HCT116 (cell line): ENCODE measurements around the gene DRAM1.

Experiments
- ATF3 ChIP-seq: IDR thresholded peaks from 2 replicates; pipeline ENCODE4 v1.6.1; 2012
- CEBPB ChIP-seq: IDR thresholded peaks from 2 replicates; pipeline ENCODE4 v1.6.1; 2012; ENCODE audit warnings: low read depth
- EZH2phosphoT487 ChIP-seq: fragments of 200-600 bp; IDR thresholded peaks from 2 replicates; pipeline ENCODE4 v1.6.1; 2018; ENCODE audit warnings: antibody characterized with exemption, borderline replicate concordance
- FOSL1 ChIP-seq: IDR thresholded peaks from 2 replicates; pipeline ENCODE4 v1.6.1; 2012; ENCODE audit warnings: low read depth
- JUND ChIP-seq: IDR thresholded peaks from 2 replicates; pipeline ENCODE4 v1.6.1; 2012
- MAX ChIP-seq: IDR thresholded peaks from 2 replicates; pipeline ENCODE4 v1.6.1; 2012
- POLR2A ChIP-seq: IDR thresholded peaks from 2 replicates; pipeline ENCODE4 v1.7.0; 2011; ENCODE audit warnings: borderline replicate concordance; ENCODE audit not compliant: insufficient read depth, insufficient read length; ENCODE audit errors: extremely low read depth
- POLR2AphosphoS5 ChIP-seq: IDR thresholded peaks from 2 replicates; pipeline ENCODE4 v1.6.1; 2011; ENCODE audit warnings: mild to moderate bottlenecking, low read depth, low read length, moderate library complexity
- RAD21 ChIP-seq: IDR thresholded peaks from 2 replicates; pipeline ENCODE4 v1.6.1; 2012; ENCODE audit warnings: low read depth, mild to moderate bottlenecking
- REST ChIP-seq: IDR thresholded peaks from 2 replicates; pipeline ENCODE4 v1.6.1; 2012; ENCODE audit warnings: low read depth
- SP1 ChIP-seq: IDR thresholded peaks from 2 replicates; pipeline ENCODE4 v1.6.1; 2012; ENCODE audit warnings: low read depth
- YY1 ChIP-seq: IDR thresholded peaks from 2 replicates; pipeline ENCODE4 v1.6.1; 2011; ENCODE audit warnings: low read length, low read depth, moderate library complexity, mild to moderate bottlenecking; ENCODE audit not compliant: insufficient replicate concordance; ENCODE audit errors: extremely low read depth
- TF ChIP-seq, protein P1 (sequence below), 3 experiments: fragments of 200-600 bp in 1 of 3; sonication (generic) in 1 of 3; IDR thresholded peaks in 2 of 3; conservative IDR thresholded peaks in 1 of 3; 2 replicates each; pipeline ENCODE4 v1.5.1; 2012 to 2017; ENCODE audit warnings: low read depth in 2 of 3, low read length in 2 of 3, antibody characterized with exemption in 1 of 3, borderline replicate concordance in 1 of 3, control low read depth in 1 of 3, mild to moderate bottlenecking in 1 of 3, mixed read lengths in 1 of 3, mixed run types in 1 of 3, moderate library complexity in 1 of 3; ENCODE audit not compliant: insufficient read depth in 1 of 3
- TF ChIP-seq, protein P2 (sequence below): IDR thresholded peaks from 2 replicates; pipeline ENCODE4 v1.6.1; 2011; ENCODE audit warnings: mild to moderate bottlenecking, low read length, moderate library complexity; ENCODE audit not compliant: insufficient replicate concordance; ENCODE audit errors: extremely low read depth

- TF ChIP-seq EZH2phosphoT487 (no peak), SP1 (no peak), YY1 (no peak), RAD21 (no peak), REST (no peak), FOSL1 (no peak), POLR2AphosphoS5 (no peak), JUND (no peak), POLR2A (no peak), CEBPB (no peak), ATF3 (no peak), MAX (no peak)
- TF ChIP-seq, protein P1, sequence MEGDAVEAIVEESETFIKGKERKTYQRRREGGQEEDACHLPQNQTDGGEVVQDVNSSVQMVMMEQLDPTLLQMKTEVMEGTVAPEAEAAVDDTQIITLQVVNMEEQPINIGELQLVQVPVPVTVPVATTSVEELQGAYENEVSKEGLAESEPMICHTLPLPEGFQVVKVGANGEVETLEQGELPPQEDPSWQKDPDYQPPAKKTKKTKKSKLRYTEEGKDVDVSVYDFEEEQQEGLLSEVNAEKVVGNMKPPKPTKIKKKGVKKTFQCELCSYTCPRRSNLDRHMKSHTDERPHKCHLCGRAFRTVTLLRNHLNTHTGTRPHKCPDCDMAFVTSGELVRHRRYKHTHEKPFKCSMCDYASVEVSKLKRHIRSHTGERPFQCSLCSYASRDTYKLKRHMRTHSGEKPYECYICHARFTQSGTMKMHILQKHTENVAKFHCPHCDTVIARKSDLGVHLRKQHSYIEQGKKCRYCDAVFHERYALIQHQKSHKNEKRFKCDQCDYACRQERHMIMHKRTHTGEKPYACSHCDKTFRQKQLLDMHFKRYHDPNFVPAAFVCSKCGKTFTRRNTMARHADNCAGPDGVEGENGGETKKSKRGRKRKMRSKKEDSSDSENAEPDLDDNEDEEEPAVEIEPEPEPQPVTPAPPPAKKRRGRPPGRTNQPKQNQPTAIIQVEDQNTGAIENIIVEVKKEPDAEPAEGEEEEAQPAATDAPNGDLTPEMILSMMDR (IDR thresholded peaks at IDR 0.05 in 2 of 3, conservative IDR thresholded peaks at IDR 0.05 in 1 of 3; ENCODE audit: borderline replicate concordance in 1 of 3, insufficient read depth in 1 of 3, low read depth in 2 of 3, low read length in 2 of 3) = no peak
- TF ChIP-seq, protein P2, sequence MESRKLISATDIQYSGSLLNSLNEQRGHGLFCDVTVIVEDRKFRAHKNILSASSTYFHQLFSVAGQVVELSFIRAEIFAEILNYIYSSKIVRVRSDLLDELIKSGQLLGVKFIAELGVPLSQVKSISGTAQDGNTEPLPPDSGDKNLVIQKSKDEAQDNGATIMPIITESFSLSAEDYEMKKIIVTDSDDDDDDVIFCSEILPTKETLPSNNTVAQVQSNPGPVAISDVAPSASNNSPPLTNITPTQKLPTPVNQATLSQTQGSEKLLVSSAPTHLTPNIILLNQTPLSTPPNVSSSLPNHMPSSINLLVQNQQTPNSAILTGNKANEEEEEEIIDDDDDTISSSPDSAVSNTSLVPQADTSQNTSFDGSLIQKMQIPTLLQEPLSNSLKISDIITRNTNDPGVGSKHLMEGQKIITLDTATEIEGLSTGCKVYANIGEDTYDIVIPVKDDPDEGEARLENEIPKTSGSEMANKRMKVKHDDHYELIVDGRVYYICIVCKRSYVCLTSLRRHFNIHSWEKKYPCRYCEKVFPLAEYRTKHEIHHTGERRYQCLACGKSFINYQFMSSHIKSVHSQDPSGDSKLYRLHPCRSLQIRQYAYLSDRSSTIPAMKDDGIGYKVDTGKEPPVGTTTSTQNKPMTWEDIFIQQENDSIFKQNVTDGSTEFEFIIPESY = no peak
Measured at GRCh38 chr12:101845137-101845711, 32.2 kb upstream of the DRAM1 start.
